Panc1 (cell line): Measurements from ENCODE around the gene VSIG8. TPM values are rescaled to one million over a fixed set of nuclear protein-coding genes. Genes with fewer than 3 reads are reported as not detected.

ENCODE experiments used
- ATAC-seq: fragments of 200-7000 bp; cut with Tn5 transposase; 2 replicates; pipeline ENCODE4 v1.9.1; 2020; ENCODE audit warnings: mild to moderate bottlenecking, moderate library complexity
- BruUV-seq: library from RNA; stranded (reverse); fragments of 400-500 nt; replicated peaks from 2 replicates; lab custom pipeline; 2021; lab: Mats Ljungman, UMichigan
- CTCF ChIA-PET: fragments of 300-600 bp; sonication (Branson Sonifier 250); formaldehyde crosslinking; loops from one replicate; lab custom pipeline; 2022; ENCODE audit warnings: antibody characterized with exemption; lab: Charles Lee
- POLR2A ChIA-PET: fragments of 300-600 bp; sonication (Branson Sonifier 250); formaldehyde crosslinking; loops from one replicate; lab custom pipeline; 2022; ENCODE audit warnings: antibody characterized with exemption; lab: Charles Lee
- DNase-seq: peaks from one replicate; pipeline ENCODE4 v3.0.0-alpha.2; 2010; ENCODE audit warnings: low read depth, low spot score
- H3K27ac ChIP-seq: 2 replicates; pipeline ENCODE4 v1.5.1; 2011; ENCODE audit warnings: mild to moderate bottlenecking, low read length, inconsistent platforms
- H3K27me3 ChIP-seq: fragments of 200-500 bp; sonication (Bioruptor generic); 2 replicates; pipeline ENCODE4 v1.6.0; 2014; ENCODE audit warnings: low read length, inconsistent platforms; ENCODE audit not compliant: control insufficient read depth, insufficient read depth
- H3K36me3 ChIP-seq: fragments of 200-500 bp; sonication (Bioruptor generic); 2 replicates; pipeline ENCODE4 v1.5.1; 2014; ENCODE audit warnings: inconsistent platforms, mild to moderate bottlenecking, low read length, moderate library complexity; ENCODE audit not compliant: control insufficient read depth, insufficient read depth
- H3K4me1 ChIP-seq: 2 replicates; pipeline ENCODE4 v1.5.1; 2011; ENCODE audit warnings: inconsistent platforms, mild to moderate bottlenecking, low read length, moderate library complexity; ENCODE audit not compliant: control insufficient read depth, insufficient read depth
- H3K4me3 ChIP-seq, 2 experiments: 2 replicates each; pipeline ENCODE4 v1.5.1; 2011 to 2012; ENCODE audit warnings: low read depth in 2 of 2, low read length in 2 of 2, mild to moderate bottlenecking in 2 of 2, inconsistent platforms in 1 of 2, moderate library complexity in 1 of 2
- H3K9me3 ChIP-seq: fragments of 200-500 bp; sonication (Bioruptor generic); 2 replicates; pipeline ENCODE4 v1.5.1; 2014; ENCODE audit warnings: low read depth, mild to moderate bottlenecking, inconsistent platforms, low read length, moderate library complexity; ENCODE audit not compliant: control insufficient read depth, insufficient read depth
- POLR2AphosphoS5 ChIP-seq: IDR thresholded peaks from 2 replicates; pipeline ENCODE4 v1.6.1; 2012; ENCODE audit warnings: mild to moderate bottlenecking, low read depth, low read length, moderate library complexity
- SIN3A ChIP-seq: IDR thresholded peaks from 2 replicates; pipeline ENCODE4 v1.6.1; 2012; ENCODE audit warnings: low read depth, mild to moderate bottlenecking, low read length, moderate library complexity, borderline replicate concordance; ENCODE audit not compliant: insufficient read depth
- TCF7L2 ChIP-seq: IDR thresholded peaks from 2 replicates; pipeline ENCODE4 v1.6.1; 2011; ENCODE audit warnings: mild to moderate bottlenecking, low read depth, low read length, inconsistent platforms
- in situ Hi-C: cut with HindIII; loops from 2 replicates; pipeline ENCODE4 v1.10.0; 2016; ENCODE audit warnings: low sequenced_read_pairs, low pct_unique_long_range_greater_than_20kb
- intact Hi-C: fragments of 100-400 bp; cut with micrococcal nuclease; formaldehyde crosslinking; loops from one replicate; pipeline ENCODE4 v1.10.0; 2022; ENCODE audit not compliant: unreplicated experiment
- total RNA-seq: library from RNA; stranded (reverse); gene quantifications from one replicate; pipeline ENCODE4 v1.2.1, GENCODE V29; 2021; ENCODE audit not compliant: unreplicated experiment
- TF ChIP-seq, protein P1 (sequence below), 2 experiments: IDR thresholded peaks; 2 replicates each; pipeline ENCODE4 v1.6.1; 2011 to 2012; ENCODE audit warnings: low read depth in 2 of 2, control low read depth in 1 of 2, low read length in 1 of 2, mild to moderate bottlenecking in 1 of 2, moderate library complexity in 1 of 2; ENCODE audit not compliant: insufficient read depth in 1 of 2
- TF ChIP-seq, protein P2 (sequence below): fragments of 450-650 bp; IDR thresholded peaks from 2 replicates; pipeline ENCODE4 v1.5.1; 2017; ENCODE audit warnings: mild to moderate bottlenecking

VSIG8 gene
- total RNA-seq, 1 experiment from 2014 or later, result not detected

DNA sequence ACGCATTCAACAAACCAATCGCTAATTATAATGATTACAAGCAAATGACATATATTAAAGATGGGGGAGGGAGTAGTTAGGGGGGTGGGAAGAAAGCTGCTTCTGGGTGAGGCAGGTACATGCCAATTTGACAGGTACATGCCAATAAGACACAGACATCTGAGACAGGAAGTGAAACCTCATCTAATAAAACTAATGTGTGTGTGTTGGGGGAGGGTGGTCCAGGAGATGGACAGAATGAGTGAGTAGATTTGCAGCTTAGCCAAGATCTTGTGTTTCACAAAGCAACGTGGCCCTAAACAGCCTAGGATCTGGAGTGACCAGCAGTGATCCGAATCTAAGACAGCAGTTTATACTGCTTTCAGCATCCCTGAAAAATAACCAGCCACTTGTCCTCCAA lies 26.7 kb upstream of the VSIG8 start:
- ChIA-PET POLR2A (no interaction called here), CTCF (interaction anchor here (2.5 kb wide), 1 partner anchor 91 kb away, joined by 13 read pairs; no protein-coding TSS in a partner anchor)
- TF ChIP-seq SIN3A (no peak), TCF7L2 (no peak), POLR2AphosphoS5 (no peak)
- TF ChIP-seq, protein P1, sequence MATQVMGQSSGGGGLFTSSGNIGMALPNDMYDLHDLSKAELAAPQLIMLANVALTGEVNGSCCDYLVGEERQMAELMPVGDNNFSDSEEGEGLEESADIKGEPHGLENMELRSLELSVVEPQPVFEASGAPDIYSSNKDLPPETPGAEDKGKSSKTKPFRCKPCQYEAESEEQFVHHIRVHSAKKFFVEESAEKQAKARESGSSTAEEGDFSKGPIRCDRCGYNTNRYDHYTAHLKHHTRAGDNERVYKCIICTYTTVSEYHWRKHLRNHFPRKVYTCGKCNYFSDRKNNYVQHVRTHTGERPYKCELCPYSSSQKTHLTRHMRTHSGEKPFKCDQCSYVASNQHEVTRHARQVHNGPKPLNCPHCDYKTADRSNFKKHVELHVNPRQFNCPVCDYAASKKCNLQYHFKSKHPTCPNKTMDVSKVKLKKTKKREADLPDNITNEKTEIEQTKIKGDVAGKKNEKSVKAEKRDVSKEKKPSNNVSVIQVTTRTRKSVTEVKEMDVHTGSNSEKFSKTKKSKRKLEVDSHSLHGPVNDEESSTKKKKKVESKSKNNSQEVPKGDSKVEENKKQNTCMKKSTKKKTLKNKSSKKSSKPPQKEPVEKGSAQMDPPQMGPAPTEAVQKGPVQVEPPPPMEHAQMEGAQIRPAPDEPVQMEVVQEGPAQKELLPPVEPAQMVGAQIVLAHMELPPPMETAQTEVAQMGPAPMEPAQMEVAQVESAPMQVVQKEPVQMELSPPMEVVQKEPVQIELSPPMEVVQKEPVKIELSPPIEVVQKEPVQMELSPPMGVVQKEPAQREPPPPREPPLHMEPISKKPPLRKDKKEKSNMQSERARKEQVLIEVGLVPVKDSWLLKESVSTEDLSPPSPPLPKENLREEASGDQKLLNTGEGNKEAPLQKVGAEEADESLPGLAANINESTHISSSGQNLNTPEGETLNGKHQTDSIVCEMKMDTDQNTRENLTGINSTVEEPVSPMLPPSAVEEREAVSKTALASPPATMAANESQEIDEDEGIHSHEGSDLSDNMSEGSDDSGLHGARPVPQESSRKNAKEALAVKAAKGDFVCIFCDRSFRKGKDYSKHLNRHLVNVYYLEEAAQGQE (IDR thresholded peaks at IDR 0.05; ENCODE audit: insufficient read depth in 1 of 2, low read depth in 2 of 2, low read length in 1 of 2), result no peak
- TF ChIP-seq, protein P2, sequence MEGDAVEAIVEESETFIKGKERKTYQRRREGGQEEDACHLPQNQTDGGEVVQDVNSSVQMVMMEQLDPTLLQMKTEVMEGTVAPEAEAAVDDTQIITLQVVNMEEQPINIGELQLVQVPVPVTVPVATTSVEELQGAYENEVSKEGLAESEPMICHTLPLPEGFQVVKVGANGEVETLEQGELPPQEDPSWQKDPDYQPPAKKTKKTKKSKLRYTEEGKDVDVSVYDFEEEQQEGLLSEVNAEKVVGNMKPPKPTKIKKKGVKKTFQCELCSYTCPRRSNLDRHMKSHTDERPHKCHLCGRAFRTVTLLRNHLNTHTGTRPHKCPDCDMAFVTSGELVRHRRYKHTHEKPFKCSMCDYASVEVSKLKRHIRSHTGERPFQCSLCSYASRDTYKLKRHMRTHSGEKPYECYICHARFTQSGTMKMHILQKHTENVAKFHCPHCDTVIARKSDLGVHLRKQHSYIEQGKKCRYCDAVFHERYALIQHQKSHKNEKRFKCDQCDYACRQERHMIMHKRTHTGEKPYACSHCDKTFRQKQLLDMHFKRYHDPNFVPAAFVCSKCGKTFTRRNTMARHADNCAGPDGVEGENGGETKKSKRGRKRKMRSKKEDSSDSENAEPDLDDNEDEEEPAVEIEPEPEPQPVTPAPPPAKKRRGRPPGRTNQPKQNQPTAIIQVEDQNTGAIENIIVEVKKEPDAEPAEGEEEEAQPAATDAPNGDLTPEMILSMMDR, result no peak
- no peak for ATAC-seq
- Histone ChIP-seq H3K4me1 (no peaks in the 10 kb centered on the region), H3K9me3 (no peaks in the 10 kb centered on the region), H3K27ac (no peak overlapping the region), H3K27me3 (no peaks in the 10 kb centered on the region), H3K4me3 (no peak overlapping the region), H3K36me3 (no peaks in the 10 kb centered on the region)
- BruUV-seq, result no TSS peak
- in situ Hi-C loops (no loop called here), intact Hi-C loops (no loop called here)
- DNase-seq, result no peak

DNA sequence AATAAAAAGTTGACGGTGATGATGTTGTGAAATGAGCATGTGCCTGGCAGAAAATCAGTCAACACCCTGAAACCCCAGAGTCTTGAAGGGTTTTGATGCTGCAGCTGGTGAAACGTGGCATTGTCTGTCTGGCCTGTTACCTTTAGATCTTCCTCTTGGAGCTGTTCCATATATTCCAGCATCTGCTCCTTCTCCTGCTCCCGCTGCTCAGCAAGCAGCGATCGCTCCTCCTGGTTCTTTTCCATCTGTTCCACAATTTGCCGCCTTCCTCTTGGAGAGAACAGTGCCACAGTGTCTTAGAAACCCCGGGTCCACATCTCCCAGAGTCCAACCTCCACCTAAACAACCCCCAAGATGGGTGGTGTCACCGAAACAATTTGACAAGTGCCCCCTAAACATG lies 21.8 kb upstream of the VSIG8 start:
- in situ Hi-C loops, result no loop called here
- Histone ChIP-seq H3K9me3 (no peaks in the 10 kb centered on the region), H3K27me3 (no peaks in the 10 kb centered on the region), H3K4me3 (no peak overlapping the region), H3K36me3 (no peaks in the 10 kb centered on the region), H3K4me1 (no peaks in the 10 kb centered on the region), H3K27ac (no peak overlapping the region)
- BruUV-seq, result no TSS peak
- POLR2A ChIA-PET, result no interaction called here
- intact Hi-C loops, result no loop called here
- TF ChIP-seq, protein P1 (IDR thresholded peaks at IDR 0.05; ENCODE audit: insufficient read depth in 1 of 2, low read depth in 2 of 2, low read length in 1 of 2), result no peak
- no peak for TF ChIP-seq SIN3A
- TF ChIP-seq, protein P2, result no peak
- no peak for TF ChIP-seq TCF7L2
- no peak for TF ChIP-seq POLR2AphosphoS5
- CTCF ChIA-PET, result no interaction called here
- no peak for ATAC-seq
- DNase-seq, result no peak
